ENCODE data around the gene RAP1B.

The RAP1B gene

GRCh38 chr12:68579254-68579653 is 31.4 kb upstream of the RAP1B start:
- no peaks in the 10 kb centered on the region for H3K4me1 ChIP-seq
- no peak for TF ChIP-seq CTCF (IDR thresholded peaks at IDR 0.05)
- H3K36me3 ChIP-seq (ENCODE audit: control insufficient read depth, insufficient read depth, low read length): no peaks in the 10 kb centered on the region
- no peaks in the 10 kb centered on the region for H3K9me3 ChIP-seq (ENCODE audit: control insufficient read depth, low read length)
- H3K9ac ChIP-seq: no peak overlapping the region
- H3K27me3 ChIP-seq (ENCODE audit: control insufficient read depth, insufficient read depth, low read length): no peaks in the 10 kb centered on the region
- H3K4me3 ChIP-seq (ENCODE audit: low read depth, low read length): no peak overlapping the region
- H2AFZ ChIP-seq: no peak overlapping the region
- H3K79me2 ChIP-seq: no peaks in the 10 kb centered on the region
- H3K27ac ChIP-seq: no peak overlapping the region
- H3K4me2 ChIP-seq (ENCODE audit: low read length): no peak overlapping the region

- Histone ChIP-seq H3K9me3 (ENCODE audit: control insufficient read depth, low read length) (no peaks in the 10 kb centered on the region), H3K79me2 (no peaks in the 10 kb centered on the region), H2AFZ (no peak overlapping the region), H3K4me1 (peaks cover 8% of the 10 kb centered on the region), H3K4me2 (ENCODE audit: low read length) (no peak overlapping the region), H3K9ac (no peak overlapping the region), H3K4me3 (ENCODE audit: low read depth, low read length) (no peak overlapping the region), H3K27me3 (ENCODE audit: control insufficient read depth, insufficient read depth, low read length) (no peaks in the 10 kb centered on the region), H3K27ac (no peak overlapping the region), H3K36me3 (ENCODE audit: control insufficient read depth, insufficient read depth, low read length) (no peaks in the 10 kb centered on the region)
- no peak for TF ChIP-seq CTCF (IDR thresholded peaks at IDR 0.05)
Observed at GRCh38 chr12:68580911-68581310, 29.8 kb upstream of the RAP1B start.

GRCh38 chr12:68581926-68582325 is 28.8 kb upstream of the RAP1B start:
- Histone ChIP-seq H3K27ac (no peak overlapping the region), H2AFZ (peak overlapping the region; percentile 11), H3K9ac (no peak overlapping the region), H3K36me3 (ENCODE audit: control insufficient read depth, insufficient read depth, low read length) (no peaks in the 10 kb centered on the region), H3K4me3 (ENCODE audit: low read depth, low read length) (no peak overlapping the region), H3K79me2 (no peaks in the 10 kb centered on the region), H3K9me3 (ENCODE audit: control insufficient read depth, low read length) (no peaks in the 10 kb centered on the region), H3K4me1 (peaks cover 8% of the 10 kb centered on the region), H3K4me2 (ENCODE audit: low read length) (no peak overlapping the region), H3K27me3 (ENCODE audit: control insufficient read depth, insufficient read depth, low read length) (no peaks in the 10 kb centered on the region)
- TF ChIP-seq CTCF (IDR thresholded peaks at IDR 0.05): no peak

GRCh38 chr12:68585966-68586365 is 24.7 kb upstream of the RAP1B start:
- H3K4me1 ChIP-seq: peaks cover 8% of the 10 kb centered on the region
- no peak overlapping the region for H3K27ac ChIP-seq
- no peak overlapping the region for H3K4me2 ChIP-seq (ENCODE audit: low read length)
- no peaks in the 10 kb centered on the region for H3K9me3 ChIP-seq (ENCODE audit: control insufficient read depth, low read length)
- no peak overlapping the region for H3K9ac ChIP-seq
- TF ChIP-seq CTCF (IDR thresholded peaks at IDR 0.05): no peak
- H3K36me3 ChIP-seq (ENCODE audit: control insufficient read depth, insufficient read depth, low read length): no peaks in the 10 kb centered on the region
- H3K79me2 ChIP-seq: no peaks in the 10 kb centered on the region
- no peak overlapping the region for H3K4me3 ChIP-seq (ENCODE audit: low read depth, low read length)
- H2AFZ ChIP-seq: no peak overlapping the region
- H3K27me3 ChIP-seq (ENCODE audit: control insufficient read depth, insufficient read depth, low read length): no peaks in the 10 kb centered on the region

- Histone ChIP-seq H3K4me1 (peaks cover 15% of the 10 kb centered on the region), H3K36me3 (ENCODE audit: control insufficient read depth, insufficient read depth, low read length) (no peaks in the 10 kb centered on the region), H3K27me3 (ENCODE audit: control insufficient read depth, insufficient read depth, low read length) (no peaks in the 10 kb centered on the region), H3K4me3 (ENCODE audit: low read depth, low read length) (no peak overlapping the region), H3K9ac (no peak overlapping the region), H3K9me3 (ENCODE audit: control insufficient read depth, low read length) (no peaks in the 10 kb centered on the region), H2AFZ (no peak overlapping the region), H3K79me2 (no peaks in the 10 kb centered on the region), H3K4me2 (ENCODE audit: low read length) (no peak overlapping the region), H3K27ac (no peak overlapping the region)
- no peak for TF ChIP-seq CTCF (IDR thresholded peaks at IDR 0.05)
Observed at GRCh38 chr12:68587448-68587873, 23.2 kb upstream of the RAP1B start.

Data from parathyroid adenoma (tissue), 2 donors.